ENCODE measurements around the gene PGAP6. TPM values are rescaled to one million over a fixed set of nuclear protein-coding genes. Genes with fewer than 3 reads are reported as not detected.

The PGAP6 gene
- total and polyA plus RNA-seq, 2 of the 13 experiments (the other 11 are each of a cell fraction or from before 2014, with no cell fraction given), result 52.7 to 136 TPM

- TF ChIP-seq GPBP1L1 (CRISPR knock-in tag; IDR thresholded peaks at IDR 0.05), result no peak
- TF ChIP-seq HNRNPK (IDR thresholded peaks at IDR 0.05; ENCODE audit: low read depth, low read length, poor library complexity, severe bottlenecking), result no peak
- TF ChIP-seq FOXA3 (CRISPR knock-in tag; IDR thresholded peaks at IDR 0.05), result peak; percentile 51
- no peak for TF ChIP-seq TSC22D2 (CRISPR knock-in tag; IDR thresholded peaks at IDR 0.05; ENCODE audit: borderline replicate concordance)
- TF ChIP-seq, protein P1, sequence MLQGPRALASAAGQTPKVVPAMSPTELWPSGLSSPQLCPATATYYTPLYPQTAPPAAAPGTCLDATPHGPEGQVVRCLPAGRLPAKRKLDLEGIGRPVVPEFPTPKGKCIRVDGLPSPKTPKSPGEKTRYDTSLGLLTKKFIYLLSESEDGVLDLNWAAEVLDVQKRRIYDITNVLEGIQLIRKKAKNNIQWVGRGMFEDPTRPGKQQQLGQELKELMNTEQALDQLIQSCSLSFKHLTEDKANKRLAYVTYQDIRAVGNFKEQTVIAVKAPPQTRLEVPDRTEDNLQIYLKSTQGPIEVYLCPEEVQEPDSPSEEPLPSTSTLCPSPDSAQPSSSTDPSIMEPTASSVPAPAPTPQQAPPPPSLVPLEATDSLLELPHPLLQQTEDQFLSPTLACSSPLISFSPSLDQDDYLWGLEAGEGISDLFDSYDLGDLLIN (CRISPR knock-in tag; IDR thresholded peaks at IDR 0.05; ENCODE audit: borderline replicate concordance), result no peak
- TF ChIP-seq KMT2B (CRISPR knock-in tag; IDR thresholded peaks at IDR 0.05), result peak; percentile 77
- TF ChIP-seq KLF6 (CRISPR knock-in tag; IDR thresholded peaks at IDR 0.05), result peak; percentile 63; the same call in 1 of the 2 replicates
- no peak for TF ChIP-seq SP1 (IDR thresholded peaks at IDR 0.05)
- 0 out of 2 replicates have a peak, but pooled peaks have one; percentile 7 for TF ChIP-seq SP1 (CRISPR knock-in tag; IDR thresholded peaks at IDR 0.05)
- TF ChIP-seq, protein P2, sequence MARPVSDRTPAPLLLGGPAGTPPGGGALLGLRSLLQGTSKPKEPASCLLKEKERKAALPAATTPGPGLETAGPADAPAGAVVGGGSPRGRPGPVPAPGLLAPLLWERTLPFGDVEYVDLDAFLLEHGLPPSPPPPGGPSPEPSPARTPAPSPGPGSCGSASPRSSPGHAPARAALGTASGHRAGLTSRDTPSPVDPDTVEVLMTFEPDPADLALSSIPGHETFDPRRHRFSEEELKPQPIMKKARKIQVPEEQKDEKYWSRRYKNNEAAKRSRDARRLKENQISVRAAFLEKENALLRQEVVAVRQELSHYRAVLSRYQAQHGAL (CRISPR knock-in tag; IDR thresholded peaks at IDR 0.05; ENCODE audit: not compliant biosample characterization), result no peak
- TF ChIP-seq, protein P3, sequence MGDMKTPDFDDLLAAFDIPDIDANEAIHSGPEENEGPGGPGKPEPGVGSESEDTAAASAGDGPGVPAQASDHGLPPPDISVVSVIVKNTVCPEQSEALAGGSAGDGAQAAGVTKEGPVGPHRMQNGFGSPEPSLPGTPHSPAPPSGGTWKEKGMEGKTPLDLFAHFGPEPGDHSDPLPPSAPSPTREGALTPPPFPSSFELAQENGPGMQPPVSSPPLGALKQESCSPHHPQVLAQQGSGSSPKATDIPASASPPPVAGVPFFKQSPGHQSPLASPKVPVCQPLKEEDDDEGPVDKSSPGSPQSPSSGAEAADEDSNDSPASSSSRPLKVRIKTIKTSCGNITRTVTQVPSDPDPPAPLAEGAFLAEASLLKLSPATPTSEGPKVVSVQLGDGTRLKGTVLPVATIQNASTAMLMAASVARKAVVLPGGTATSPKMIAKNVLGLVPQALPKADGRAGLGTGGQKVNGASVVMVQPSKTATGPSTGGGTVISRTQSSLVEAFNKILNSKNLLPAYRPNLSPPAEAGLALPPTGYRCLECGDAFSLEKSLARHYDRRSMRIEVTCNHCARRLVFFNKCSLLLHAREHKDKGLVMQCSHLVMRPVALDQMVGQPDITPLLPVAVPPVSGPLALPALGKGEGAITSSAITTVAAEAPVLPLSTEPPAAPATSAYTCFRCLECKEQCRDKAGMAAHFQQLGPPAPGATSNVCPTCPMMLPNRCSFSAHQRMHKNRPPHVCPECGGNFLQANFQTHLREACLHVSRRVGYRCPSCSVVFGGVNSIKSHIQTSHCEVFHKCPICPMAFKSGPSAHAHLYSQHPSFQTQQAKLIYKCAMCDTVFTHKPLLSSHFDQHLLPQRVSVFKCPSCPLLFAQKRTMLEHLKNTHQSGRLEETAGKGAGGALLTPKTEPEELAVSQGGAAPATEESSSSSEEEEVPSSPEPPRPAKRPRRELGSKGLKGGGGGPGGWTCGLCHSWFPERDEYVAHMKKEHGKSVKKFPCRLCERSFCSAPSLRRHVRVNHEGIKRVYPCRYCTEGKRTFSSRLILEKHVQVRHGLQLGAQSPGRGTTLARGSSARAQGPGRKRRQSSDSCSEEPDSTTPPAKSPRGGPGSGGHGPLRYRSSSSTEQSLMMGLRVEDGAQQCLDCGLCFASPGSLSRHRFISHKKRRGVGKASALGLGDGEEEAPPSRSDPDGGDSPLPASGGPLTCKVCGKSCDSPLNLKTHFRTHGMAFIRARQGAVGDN (CRISPR knock-in tag; IDR thresholded peaks at IDR 0.05), result peak; percentile 99
- no peak for TF ChIP-seq HBP1 (CRISPR knock-in tag; IDR thresholded peaks at IDR 0.05; ENCODE audit: low read depth)
Observed at GRCh38 chr16:361872-362701, 19.7 kb downstream of the PGAP6 start (continued).
